Esophagus muscularis mucosa (tissue), 4 donors: ENCODE data around the gene KLHDC7A. TPM values are rescaled to one million over a fixed set of nuclear protein-coding genes. Genes with fewer than 3 reads are reported as not detected.

ENCODE experiments used
- DNase-seq: peaks from one replicate; pipeline ENCODE4 v3.0.0-alpha.2; 2017; ENCODE audit errors: extremely low spot score
- H3K27ac ChIP-seq, 4 donors: fragments of 200-600 bp; sonication (generic); replicated peaks in 1 of 4; 1 replicate in 3 of 4; 2 replicates in 1 of 4; pipeline ENCODE4 v1.5.1; 2016 to 2019; ENCODE audit warnings: mild to moderate bottlenecking in 1 of 4
- H3K27me3 ChIP-seq, 4 donors: fragments of 200-600 bp; sonication (generic); one replicate each; pipeline versions ENCODE4 v1.5.1 to v1.6.0; 2016 to 2019
- H3K36me3 ChIP-seq, 4 donors: fragments of 200-600 bp; sonication (generic); one replicate each; pipeline ENCODE4 v1.5.1; 2016 to 2019
- H3K4me1 ChIP-seq, 4 donors: fragments of 200-600 bp; sonication (generic); one replicate each; pipeline ENCODE4 v1.5.1; 2016 to 2019
- H3K4me3 ChIP-seq, 4 donors: fragments of 200-600 bp; sonication (generic); 1 replicate in 2 of 4; 2 replicates in 2 of 4; pipeline ENCODE4 v1.5.1; 2016 to 2019; ENCODE audit warnings: mild to moderate bottlenecking in 4 of 4, moderate library complexity in 1 of 4
- H3K9me3 ChIP-seq, 4 donors: fragments of 200-600 bp; sonication (generic); 1 replicate in 3 of 4; 2 replicates in 1 of 4; pipeline ENCODE4 v1.5.1; 2016 to 2019
- EP300 ChIP-seq: sonication (generic); formaldehyde crosslinking; IDR thresholded peaks from one replicate; pipeline ENCODE4 v1.6.1; 2017; ENCODE audit warnings: antibody characterized with exemption
- POLR2A ChIP-seq: fragments of 450-650 bp; IDR thresholded peaks from one replicate; pipeline ENCODE4 v1.6.1; 2017; ENCODE audit warnings: antibody characterized with exemption, moderate library complexity, mild to moderate bottlenecking, low read depth
- POLR2AphosphoS5 ChIP-seq, 2 donors: sonication (generic); formaldehyde crosslinking; IDR thresholded peaks; one replicate each; pipeline ENCODE4 v1.6.1; 2017; ENCODE audit warnings: antibody characterized with exemption in 2 of 2
- WGBS: methylation state at CpG from one replicate; pipeline ENCODE4 v1.1.5; 2018; 5-methylcytosine and 5-hydroxymethylcytosine counted together
- intact Hi-C: fragments of 100-400 bp; cut with DNase I; formaldehyde crosslinking; loops from one replicate; pipeline ENCODE4 v1.15.1; 2023
- total RNA-seq, 4 donors: library from RNA; depleted of rRNA; stranded (reverse); fragments of >200 nt; gene quantifications; one replicate each; pipeline versions ENCODE4 v1.1.0 to v1.2.1, GENCODE V29; 2016
- TF ChIP-seq, protein P1 (sequence below), 3 experiments: fragments of 200-600 bp in 2 of 3; fragments of 450-650 bp in 1 of 3; sonication (generic) in 2 of 3; IDR thresholded peaks; one replicate each; pipeline ENCODE4 v1.5.1; 2017 to 2019; ENCODE audit warnings: antibody characterized with exemption in 3 of 3, mild to moderate bottlenecking in 2 of 3, moderate library complexity in 1 of 3

Gene KLHDC7A
- total RNA-seq, 4 donors from 2014 or later: not detected

DNA sequence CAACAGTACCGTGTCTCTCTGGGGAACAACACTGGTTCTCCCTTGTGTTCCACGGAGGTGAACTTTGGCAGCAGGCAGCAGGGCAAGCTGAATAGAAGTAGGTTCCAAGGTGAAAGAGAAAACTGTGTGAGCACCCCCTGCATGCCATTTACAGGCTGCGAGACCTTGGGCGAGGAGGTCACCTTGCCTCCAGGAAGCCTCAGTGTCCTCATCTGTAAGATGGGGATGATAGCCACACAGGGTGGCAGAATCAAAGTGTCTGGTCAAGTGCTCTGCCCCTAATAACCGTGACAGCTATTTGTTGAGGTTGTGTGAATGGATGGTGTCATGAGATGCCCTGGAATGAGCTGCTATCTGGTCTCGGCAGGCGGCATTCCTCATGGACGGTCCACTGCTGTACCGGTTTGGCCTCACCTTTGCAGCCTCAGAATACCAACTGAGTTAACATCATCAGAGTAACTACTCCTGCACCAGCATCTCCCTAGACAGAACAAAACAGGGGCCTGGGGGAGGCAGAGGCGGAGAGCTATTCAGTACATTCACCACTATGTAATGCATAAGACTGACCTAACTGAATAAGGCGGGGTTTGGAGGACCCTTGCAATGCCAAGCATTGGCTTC lies 7.4 kb upstream of the KLHDC7A start:
- Histone ChIP-seq H3K9me3 (no peaks in the 10 kb centered on the region), H3K36me3 (no peaks in the 10 kb centered on the region), H3K27ac (no peak overlapping the region), H3K4me1 (no peaks in the 10 kb centered on the region), H3K27me3 (peaks cover 0 to 65% (median 0%) of the 10 kb centered on the region in 4 donors), H3K4me3 (no peak overlapping the region)
- 75% methylated on average over 9 of the region's 11 CpGs for WGBS
- intact Hi-C loops: no loop called here
- TF ChIP-seq EP300 (no peak), POLR2A (no peak), POLR2AphosphoS5 (IDR thresholded peaks at IDR 0.05) (no peak)
- TF ChIP-seq, protein P1, sequence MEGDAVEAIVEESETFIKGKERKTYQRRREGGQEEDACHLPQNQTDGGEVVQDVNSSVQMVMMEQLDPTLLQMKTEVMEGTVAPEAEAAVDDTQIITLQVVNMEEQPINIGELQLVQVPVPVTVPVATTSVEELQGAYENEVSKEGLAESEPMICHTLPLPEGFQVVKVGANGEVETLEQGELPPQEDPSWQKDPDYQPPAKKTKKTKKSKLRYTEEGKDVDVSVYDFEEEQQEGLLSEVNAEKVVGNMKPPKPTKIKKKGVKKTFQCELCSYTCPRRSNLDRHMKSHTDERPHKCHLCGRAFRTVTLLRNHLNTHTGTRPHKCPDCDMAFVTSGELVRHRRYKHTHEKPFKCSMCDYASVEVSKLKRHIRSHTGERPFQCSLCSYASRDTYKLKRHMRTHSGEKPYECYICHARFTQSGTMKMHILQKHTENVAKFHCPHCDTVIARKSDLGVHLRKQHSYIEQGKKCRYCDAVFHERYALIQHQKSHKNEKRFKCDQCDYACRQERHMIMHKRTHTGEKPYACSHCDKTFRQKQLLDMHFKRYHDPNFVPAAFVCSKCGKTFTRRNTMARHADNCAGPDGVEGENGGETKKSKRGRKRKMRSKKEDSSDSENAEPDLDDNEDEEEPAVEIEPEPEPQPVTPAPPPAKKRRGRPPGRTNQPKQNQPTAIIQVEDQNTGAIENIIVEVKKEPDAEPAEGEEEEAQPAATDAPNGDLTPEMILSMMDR (IDR thresholded peaks at IDR 0.05): no peak
- DNase-seq: no peak

DNA sequence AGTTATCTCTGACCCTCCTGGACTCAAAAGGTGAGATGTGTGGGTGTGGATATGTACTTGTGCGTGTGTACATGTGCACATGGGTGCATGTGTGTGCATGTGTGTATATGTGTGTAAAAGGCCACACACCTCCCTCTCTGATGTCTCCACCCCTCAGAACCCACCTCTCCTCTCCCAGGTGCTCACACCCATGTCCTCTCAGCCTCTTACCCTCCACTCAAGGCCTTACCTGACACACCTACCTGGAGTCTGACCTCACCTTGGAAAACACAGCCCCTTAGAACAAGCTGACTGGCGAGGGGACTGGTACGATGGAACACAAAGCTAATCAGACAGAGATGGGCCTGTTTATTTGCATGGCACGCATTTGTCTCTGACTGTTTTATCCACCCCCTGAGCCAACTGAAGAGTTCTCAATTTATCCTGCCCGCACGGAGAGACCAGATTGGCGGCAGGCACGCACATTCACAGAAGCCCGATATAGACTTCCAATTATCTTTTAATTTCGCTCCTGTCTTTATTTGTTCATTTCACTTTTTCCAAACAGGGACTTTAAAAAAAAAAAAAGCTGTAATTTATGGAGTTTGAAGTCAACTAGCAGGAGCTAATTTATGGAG lies 6.1 kb upstream of the KLHDC7A start:
- Histone ChIP-seq H3K36me3 (no peaks in the 10 kb centered on the region), H3K4me1 (no peaks in the 10 kb centered on the region), H3K9me3 (no peaks in the 10 kb centered on the region), H3K4me3 (no peak overlapping the region), H3K27ac (no peak overlapping the region), H3K27me3 (peaks cover 0 to 60% (median 0%) of the 10 kb centered on the region in 4 donors)
- DNase-seq: no peak
- 84% methylated on average over 9 of the region's 10 CpGs for WGBS
- no peak for TF ChIP-seq POLR2A
- no peak for TF ChIP-seq EP300
- no peak for TF ChIP-seq POLR2AphosphoS5 (IDR thresholded peaks at IDR 0.05)
- TF ChIP-seq, protein P1 (IDR thresholded peaks at IDR 0.05): no peak
- intact Hi-C loops: no loop called here

DNA sequence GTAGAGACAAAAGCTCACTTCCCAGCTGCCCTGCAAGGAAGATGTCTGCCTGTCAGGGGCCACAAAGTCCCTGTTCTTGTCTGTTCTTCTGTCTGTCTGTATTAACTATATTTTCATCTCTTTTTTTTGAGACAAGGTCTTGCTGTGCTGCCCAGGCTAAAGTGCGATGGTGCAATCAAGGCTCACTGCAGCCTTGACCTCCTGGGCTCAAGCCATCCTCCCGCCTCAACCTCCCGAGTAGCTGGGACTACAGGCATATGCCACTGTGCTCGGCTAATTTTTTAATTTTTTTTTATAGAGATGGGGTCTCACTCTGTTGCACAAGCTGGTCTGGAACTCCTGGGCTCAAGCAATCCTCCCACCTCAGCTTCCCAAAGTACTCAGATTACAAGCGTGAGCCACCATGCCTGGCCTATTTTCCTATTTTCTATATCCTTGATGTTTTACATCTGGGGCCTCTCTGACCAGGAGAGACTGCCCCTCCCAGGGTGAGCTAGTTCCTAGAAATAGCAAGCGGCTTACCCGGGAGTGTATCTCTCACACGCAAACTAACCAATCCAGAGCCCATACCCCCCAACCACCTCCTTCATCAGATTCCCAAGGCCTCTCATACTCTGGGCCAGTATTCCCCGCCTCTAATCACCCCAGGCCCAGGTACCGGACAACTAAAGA lies 5.4 kb upstream of the KLHDC7A start:
- Histone ChIP-seq H3K4me1 (no peaks in the 10 kb centered on the region), H3K36me3 (no peaks in the 10 kb centered on the region), H3K4me3 (no peak overlapping the region), H3K27me3 (peaks cover 0 to 57% (median 0%) of the 10 kb centered on the region in 4 donors), H3K27ac (no peak overlapping the region), H3K9me3 (no peaks in the 10 kb centered on the region)
- TF ChIP-seq, protein P1 (IDR thresholded peaks at IDR 0.05): no peak
- TF ChIP-seq POLR2A (no peak), POLR2AphosphoS5 (IDR thresholded peaks at IDR 0.05) (no peak), EP300 (no peak)
- intact Hi-C loops: no loop called here
- no peak for DNase-seq
- WGBS: 77% methylated on average over 10 of the region's 10 CpGs

DNA sequence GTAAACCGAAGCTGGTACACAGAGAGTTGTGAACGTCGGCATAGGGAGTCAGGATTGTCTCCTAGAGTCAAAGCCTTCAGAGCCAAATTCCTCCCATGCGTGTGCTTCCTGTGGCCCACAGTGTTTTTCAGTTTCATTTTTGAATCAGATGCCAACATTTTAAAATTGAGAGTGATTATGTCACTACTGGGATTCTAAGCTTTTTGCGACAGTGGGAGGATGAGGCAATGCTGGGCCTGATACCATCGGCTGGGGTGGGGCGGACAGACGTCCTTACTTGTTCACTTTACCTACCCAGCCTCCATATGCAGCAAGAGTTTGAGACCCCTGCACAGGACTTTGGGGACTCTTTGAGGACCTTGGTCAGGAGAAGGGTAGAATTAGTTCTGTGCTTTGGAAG lies 1.3 kb upstream of the KLHDC7A start:
- 71% methylated on average over 8 of the region's 8 CpGs for WGBS

More for the DNA sequence above, 1.3 kb upstream of the KLHDC7A start:
- no peak overlapping the region for H3K4me3 ChIP-seq
- no peak overlapping the region for H3K27ac ChIP-seq
- peaks cover 0 to 86% (median 0%) of the 10 kb centered on the region in 4 donors for H3K27me3 ChIP-seq
- H3K4me1 ChIP-seq: peaks cover 0 to 3% (median 0%) of the 10 kb centered on the region in 4 donors
- no peaks in the 10 kb centered on the region for H3K36me3 ChIP-seq
- no peak for TF ChIP-seq EP300
- no peak for TF ChIP-seq POLR2AphosphoS5 (IDR thresholded peaks at IDR 0.05)
- TF ChIP-seq, protein P1 (IDR thresholded peaks at IDR 0.05): no peak
- TF ChIP-seq POLR2A: no peak
- H3K9me3 ChIP-seq: no peaks in the 10 kb centered on the region
- intact Hi-C loops: no loop called here
- DNase-seq: no peak
